Loucy (cell line): ENCODE results near the gene KRTAP1-3.
"Not testable (repeated sequence)": the region's sequence is repeated elsewhere in the genome, so short reads cannot be mapped to it uniquely, and the experiment has no call there.

Experiments used
- H2AFZ ChIP-seq: fragments of 200-600 bp; sonication (generic); 2 replicates; pipeline ENCODE4 v1.6.0; 2016; ENCODE audit warnings: antibody characterized with exemption, mild to moderate bottlenecking, low read length, moderate library complexity
- H3F3A ChIP-seq: fragments of 200-600 bp; 2 replicates; pipeline ENCODE4 v1.6.0; 2016; ENCODE audit warnings: antibody characterized with exemption, low read depth, mild to moderate bottlenecking
- H3K27me3 ChIP-seq: fragments of 200-600 bp; sonication (generic); 2 replicates; pipeline ENCODE4 v1.6.1; 2014; ENCODE audit warnings: low read length, mild to moderate bottlenecking; ENCODE audit not compliant: insufficient read depth, poor library complexity, severe bottlenecking
- H3K36me3 ChIP-seq: fragments of 200-600 bp; sonication (generic); 2 replicates; pipeline ENCODE4 v1.6.1; 2016; ENCODE audit warnings: low read length; ENCODE audit not compliant: insufficient read depth
- H3K4me1 ChIP-seq: fragments of 200-600 bp; sonication (generic); 2 replicates; pipeline ENCODE4 v1.5.1; 2014; ENCODE audit warnings: low read length, mild to moderate bottlenecking; ENCODE audit not compliant: insufficient read depth, poor library complexity, severe bottlenecking
- H3K4me2 ChIP-seq: fragments of 200-600 bp; sonication (generic); 2 replicates; pipeline ENCODE4 v1.6.0; 2014; ENCODE audit warnings: antibody characterized with exemption, low read length, low read depth, mild to moderate bottlenecking; ENCODE audit not compliant: poor library complexity, severe bottlenecking
- H3K4me3 ChIP-seq: fragments of 200-600 bp; sonication (generic); 2 replicates; pipeline ENCODE4 v1.5.1; 2014; ENCODE audit warnings: low read length, mild to moderate bottlenecking, mixed read lengths; ENCODE audit not compliant: poor library complexity, severe bottlenecking
- H3K79me2 ChIP-seq: fragments of 200-600 bp; sonication (generic); 2 replicates; pipeline ENCODE4 v1.6.1; 2014; ENCODE audit warnings: low read length; ENCODE audit not compliant: insufficient read depth
- H3K9ac ChIP-seq: fragments of 200-600 bp; sonication (generic); 2 replicates; pipeline ENCODE4 v1.6.0; 2014; ENCODE audit warnings: mild to moderate bottlenecking, low read depth, low read length, moderate library complexity; ENCODE audit not compliant: poor library complexity, severe bottlenecking
- H3K9me2 ChIP-seq: fragments of 200-600 bp; sonication (generic); replicated peaks from 2 replicates; pipeline ENCODE4 v1.6.1; 2016; ENCODE audit warnings: low read depth, low read length, mixed read lengths
- H3K9me3 ChIP-seq: fragments of 200-600 bp; sonication (generic); 2 replicates; pipeline ENCODE4 v1.6.1; 2014; ENCODE audit warnings: mild to moderate bottlenecking, antibody characterized with exemption, low read length, low read depth; ENCODE audit not compliant: insufficient read depth
- H4K20me1 ChIP-seq: fragments of 200-600 bp; sonication (generic); 2 replicates; pipeline ENCODE4 v1.6.0; 2014; ENCODE audit warnings: antibody characterized with exemption, low read length, mild to moderate bottlenecking; ENCODE audit not compliant: insufficient read depth, poor library complexity, severe bottlenecking
- CTCF ChIP-seq: fragments of 200-600 bp; sonication (generic); conservative IDR thresholded peaks from 2 replicates; pipeline ENCODE4 v1.5.1; 2014; ENCODE audit warnings: mild to moderate bottlenecking, antibody characterized with exemption, low read length
- EZH2phosphoT487 ChIP-seq: fragments of 200-600 bp; IDR thresholded peaks from 2 replicates; pipeline ENCODE4 v1.6.1; 2018; ENCODE audit warnings: antibody characterized with exemption, mild to moderate bottlenecking, moderate library complexity, borderline replicate concordance

The KRTAP1-3 gene

GRCh38 chr17:41001795-41002194, 32.9 kb downstream of the KRTAP1-3 start:
- Histone ChIP-seq H3K4me1 (no peaks in the 10 kb centered on the region), H3F3A (no peaks in the 10 kb centered on the region), H3K9me3 (no peaks in the 10 kb centered on the region), H3K9me2 (no peaks in the 10 kb centered on the region), H3K4me3 (no peak overlapping the region), H3K9ac (no peak overlapping the region), H3K79me2 (no peaks in the 10 kb centered on the region), H3K36me3 (no peaks in the 10 kb centered on the region), H3K27me3 (no peaks in the 10 kb centered on the region), H3K4me2 (no peak overlapping the region), H4K20me1 (no peaks in the 10 kb centered on the region), H2AFZ (no peak overlapping the region)
- TF ChIP-seq EZH2phosphoT487: no peak
- no peak for TF ChIP-seq CTCF

- not testable (repeated sequence) for H4K20me1 ChIP-seq, H3K4me3 ChIP-seq, H3K79me2 ChIP-seq, H3F3A ChIP-seq, H3K9me3 ChIP-seq, H3K9me2 ChIP-seq, H3K27me3 ChIP-seq, H2AFZ ChIP-seq, H3K4me2 ChIP-seq, H3K4me1 ChIP-seq, H3K36me3 ChIP-seq, H3K9ac ChIP-seq
These were observed 35.1 kb downstream of the KRTAP1-3 start, which contains the start of gene KRTAP3-2 for GRCh38 chr17:40999563-40999962. Gene KRTAP3-2 (minus strand): TSS chr17:40999906. CDS start chr17:40999853, 53 bp downstream.

- Histone ChIP-seq H3K79me2 (no peaks in the 10 kb centered on the region), H3K4me3 (no peak overlapping the region), H3K36me3 (no peaks in the 10 kb centered on the region), H3K4me1 (no peaks in the 10 kb centered on the region), H2AFZ (no peak overlapping the region), H3K9me2 (no peaks in the 10 kb centered on the region), H3K27me3 (no peaks in the 10 kb centered on the region), H4K20me1 (no peaks in the 10 kb centered on the region), H3K9ac (no peak overlapping the region), H3K4me2 (no peak overlapping the region), H3K9me3 (no peaks in the 10 kb centered on the region), H3F3A (no peaks in the 10 kb centered on the region)
- TF ChIP-seq CTCF (no peak), EZH2phosphoT487 (no peak)
These were observed 37.3 kb downstream of the KRTAP1-3 start for GRCh38 chr17:40997361-40997760.

- Histone ChIP-seq H3K4me2 (no peak overlapping the region), H3K79me2 (no peaks in the 10 kb centered on the region), H4K20me1 (no peaks in the 10 kb centered on the region), H3K36me3 (no peaks in the 10 kb centered on the region), H3K27me3 (no peaks in the 10 kb centered on the region), H3K9ac (no peak overlapping the region), H2AFZ (no peak overlapping the region), H3K9me2 (no peaks in the 10 kb centered on the region), H3K9me3 (no peaks in the 10 kb centered on the region), H3K4me1 (no peaks in the 10 kb centered on the region), H3K4me3 (no peak overlapping the region), H3F3A (no peaks in the 10 kb centered on the region)
- TF ChIP-seq CTCF: no peak
- no peak for TF ChIP-seq EZH2phosphoT487
These were observed 37.8 kb downstream of the KRTAP1-3 start for GRCh38 chr17:40996829-40997228.
